Transverse colon (tissue), 4 donors: ENCODE measurements around the gene GRIK4. TPM values are rescaled to one million over a fixed set of nuclear protein-coding genes. Genes with fewer than 3 reads are reported as not detected.

ENCODE experiments used
- DNase-seq: peaks from one replicate; pipeline ENCODE4 v3.0.0-alpha.2; 2019
- H3K27ac ChIP-seq, 4 donors: fragments of 200-600 bp; sonication (generic); 2 replicates each; pipeline ENCODE4 v1.5.1; 2016 to 2018; ENCODE audit warnings: inconsistent platforms in 4 of 4
- H3K27me3 ChIP-seq: fragments of 200-600 bp; sonication (generic); 2 replicates; pipeline ENCODE4 v1.5.1; 2017; ENCODE audit warnings: inconsistent platforms
- H3K36me3 ChIP-seq, 4 donors: fragments of 200-600 bp; sonication (generic); 2 replicates each; pipeline ENCODE4 v1.5.1; 2017 to 2019; ENCODE audit warnings: inconsistent platforms in 4 of 4
- H3K4me1 ChIP-seq, 4 donors: fragments of 200-600 bp; sonication (generic); 2 replicates each; pipeline ENCODE4 v1.5.1; 2017 to 2020; ENCODE audit warnings: inconsistent platforms in 4 of 4
- H3K4me3 ChIP-seq, 4 donors: fragments of 200-600 bp; sonication (generic); 1 replicate in 1 of 4; 2 replicates in 3 of 4; pipeline versions ENCODE4 v1.5.1 to v1.6.1; 2017 to 2019; ENCODE audit warnings: inconsistent platforms in 4 of 4
- H3K9me3 ChIP-seq, 2 donors: fragments of 200-600 bp; sonication (generic); 2 replicates each; pipeline ENCODE4 v1.5.1; 2017 to 2019; ENCODE audit warnings: inconsistent platforms in 2 of 2
- CTCF ChIP-seq, 5 experiments: fragments of 200-600 bp in 3 of 5; fragments of 450-650 bp in 2 of 5; sonication (generic) in 3 of 5; IDR thresholded peaks; 1 replicate in 2 of 5; 2 replicates in 3 of 5; pipeline ENCODE4 v1.5.1; 2016 to 2017; ENCODE audit warnings: antibody characterized with exemption in 5 of 5, inconsistent platforms in 3 of 5, mild to moderate bottlenecking in 2 of 5, moderate library complexity in 1 of 5
- EP300 ChIP-seq: sonication (generic); formaldehyde crosslinking; IDR thresholded peaks from one replicate; pipeline ENCODE4 v1.6.1; 2017; ENCODE audit warnings: antibody characterized with exemption, low read depth
- POLR2A ChIP-seq: fragments of 450-650 bp; IDR thresholded peaks from one replicate; pipeline ENCODE4 v1.6.1; 2016; ENCODE audit warnings: antibody characterized with exemption, mild to moderate bottlenecking, moderate library complexity
- POLR2AphosphoS5 ChIP-seq, 3 donors: sonication (generic); formaldehyde crosslinking; IDR thresholded peaks; one replicate each; pipeline ENCODE4 v1.6.1; 2016; ENCODE audit warnings: antibody characterized with exemption in 3 of 3
- WGBS, 2 donors: methylation state at CpG; one replicate each; pipeline ENCODE4 v1.1.5; 2018; ENCODE audit warnings: low coverage in 1 of 2; 5-methylcytosine and 5-hydroxymethylcytosine counted together
- in situ Hi-C, 4 donors: fragments of 200-750 bp; cut with MboI; loops; one replicate each; pipeline versions ENCODE4 v1.15.0 to v1.15.1; 2017; ENCODE audit warnings: low sequenced_read_pairs in 3 of 4, low pct_ligation_motif_present in 1 of 4, low pct_unique_long_range_greater_than_20kb in 1 of 4
- intact Hi-C: fragments of 100-400 bp; cut with DNase I; formaldehyde crosslinking; loops from one replicate; pipeline ENCODE4 v1.15.1; 2023; ENCODE audit warnings: low total_unique reads
- total RNA-seq, 4 donors: library from RNA; depleted of rRNA; stranded (reverse); fragments of >200 nt; gene quantifications; one replicate each; pipeline ENCODE4 v1.1.0, GENCODE V29; 2016

GRIK4 gene
- total RNA-seq, 4 donors from 2014 or later: 2.6 TPM; not detected in 3

- in situ Hi-C loops (no loop called here), intact Hi-C loops (no loop called here)
- WGBS, 2 donors: 86 to 91% methylated on average over 6 of the region's 6 CpGs
- Histone ChIP-seq H3K27me3 (no peaks in the 10 kb centered on the region), H3K4me3 (no peak overlapping the region), H3K4me1 (no peaks in the 10 kb centered on the region), H3K9me3 (no peaks in the 10 kb centered on the region), H3K36me3 (peaks cover 0 to 64% (median 28%) of the 10 kb centered on the region in 4 donors), H3K27ac (no peak overlapping the region)
- no peak for DNase-seq
- no peak for TF ChIP-seq EP300
- TF ChIP-seq POLR2AphosphoS5 (IDR thresholded peaks at IDR 0.05): no peak
- TF ChIP-seq POLR2A: no peak
- TF ChIP-seq CTCF (IDR thresholded peaks at IDR 0.05): no peak
Observed at GRCh38 chr11:120467627-120468026, 43.9 kb upstream of the GRIK4 start.

DNA sequence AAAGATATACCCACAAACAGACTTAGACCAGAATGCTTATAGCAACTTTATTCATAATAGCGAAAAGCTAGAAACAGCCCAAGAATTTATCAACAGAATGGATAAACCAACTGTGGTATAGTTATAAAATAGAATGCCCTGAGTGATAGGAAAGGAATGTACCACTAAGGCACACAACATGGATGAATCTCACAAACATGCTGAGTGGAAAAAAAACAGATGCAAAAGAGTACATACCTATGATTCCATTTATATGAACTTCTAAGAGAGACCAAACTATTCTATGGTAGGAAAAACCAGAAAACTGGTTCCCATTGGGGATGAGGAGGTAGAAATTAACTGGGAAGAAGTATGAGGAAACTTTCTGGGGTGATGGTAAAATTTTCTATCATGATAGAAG is 40.4 kb upstream of the GRIK4 start:
- H3K4me1 ChIP-seq: no peaks in the 10 kb centered on the region
- no peak overlapping the region for H3K27ac ChIP-seq
- intact Hi-C loops (loop anchor here (5.0 kb wide), 1 partner anchor 239 kb away; no protein-coding TSS in a partner anchor), in situ Hi-C loops (no loop called here)
- H3K4me3 ChIP-seq: no peak overlapping the region
- no peaks in the 10 kb centered on the region for H3K9me3 ChIP-seq
- TF ChIP-seq CTCF (IDR thresholded peaks at IDR 0.05): no peak
- TF ChIP-seq POLR2A: no peak
- no peak for TF ChIP-seq POLR2AphosphoS5 (IDR thresholded peaks at IDR 0.05)
- peaks cover 0 to 61% (median 26%) of the 10 kb centered on the region in 4 donors for H3K36me3 ChIP-seq
- no peaks in the 10 kb centered on the region for H3K27me3 ChIP-seq
- no peak for DNase-seq
- WGBS, 2 donors: 88 to 100% methylated on average over 1 of the region's 1 CpG

DNA sequence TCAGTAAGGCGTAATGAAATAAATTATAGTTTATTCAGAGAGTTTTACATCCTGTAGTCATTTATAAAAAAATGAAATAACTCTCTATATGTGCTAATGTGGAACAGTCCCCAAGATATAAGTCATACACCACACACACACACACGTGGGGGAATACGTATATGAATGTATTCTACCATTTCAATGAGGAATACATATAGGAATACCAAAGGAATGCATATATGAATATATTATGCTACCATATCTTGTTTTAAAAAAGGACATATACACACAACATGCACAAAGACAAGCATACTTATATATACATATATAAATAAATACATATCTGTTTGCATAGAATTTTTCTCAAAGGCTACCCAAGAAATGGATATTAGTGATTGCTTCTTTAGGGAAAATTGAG is 39.6 kb upstream of the GRIK4 start:
- Histone ChIP-seq H3K4me3 (no peak overlapping the region), H3K36me3 (peaks cover 0 to 59% (median 26%) of the 10 kb centered on the region in 4 donors), H3K4me1 (no peaks in the 10 kb centered on the region), H3K27ac (no peak overlapping the region), H3K27me3 (no peaks in the 10 kb centered on the region), H3K9me3 (no peaks in the 10 kb centered on the region)
- 91 to 96% methylated on average over 3 of the region's 3 CpGs for WGBS, 2 donors
- intact Hi-C loops (loop anchor here (5.0 kb wide), 1 partner anchor 240 kb away; no protein-coding TSS in a partner anchor), in situ Hi-C loops (no loop called here)
- DNase-seq: no peak
- TF ChIP-seq POLR2A: no peak
- no peak for TF ChIP-seq EP300
- TF ChIP-seq CTCF (IDR thresholded peaks at IDR 0.05): no peak
- no peak for TF ChIP-seq POLR2AphosphoS5 (IDR thresholded peaks at IDR 0.05)

DNA sequence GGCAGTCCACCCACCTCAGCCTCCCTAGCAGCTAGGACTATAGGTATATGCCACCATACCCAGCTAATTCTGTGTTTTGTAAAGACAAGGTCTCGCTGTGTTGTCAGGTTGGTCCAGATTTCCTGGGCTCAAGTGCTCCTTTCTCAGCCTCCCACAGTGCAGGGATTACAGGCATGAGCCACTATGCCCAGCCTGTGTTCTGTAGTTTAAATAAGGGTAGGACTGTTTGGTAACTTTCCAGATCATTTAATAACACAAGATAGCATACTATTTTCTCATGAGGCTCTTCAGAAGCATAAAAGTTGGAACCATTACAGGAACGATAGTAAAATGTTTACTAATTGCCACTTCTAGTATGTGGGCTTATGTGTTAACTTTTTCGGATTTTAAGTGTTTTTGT is 38.0 kb upstream of the GRIK4 start:
- no peaks in the 10 kb centered on the region for H3K27me3 ChIP-seq
- no peaks in the 10 kb centered on the region for H3K9me3 ChIP-seq
- H3K4me3 ChIP-seq: no peak overlapping the region
- no peak overlapping the region for H3K27ac ChIP-seq
- TF ChIP-seq POLR2AphosphoS5 (IDR thresholded peaks at IDR 0.05) (no peak), CTCF (IDR thresholded peaks at IDR 0.05) (no peak), POLR2A (no peak), EP300 (no peak)
- intact Hi-C loops (loop anchor here (5.0 kb wide), 1 partner anchor 241 kb away; no protein-coding TSS in a partner anchor), in situ Hi-C loops (no loop called here)
- no peaks in the 10 kb centered on the region for H3K4me1 ChIP-seq
- 87 to 90% methylated on average over 2 to 3 of the region's 3 CpGs for WGBS, 2 donors
- H3K36me3 ChIP-seq: peaks cover 0 to 59% (median 26%) of the 10 kb centered on the region in 4 donors
- DNase-seq: no peak
